ENCODE data around the gene AIRE.
"Not testable (repeated sequence)": the region's sequence is repeated elsewhere in the genome, so short reads cannot be mapped to it uniquely, and the experiment has no call there.

Gene AIRE

GRCh38 chr21:44291936-44292811 lies 6.5 kb downstream of the AIRE start:
- DNase-seq: no peak

- no peak for DNase-seq
Measured at GRCh38 chr21:44292812-44293195, 7.1 kb downstream of the AIRE start.

- no peak for DNase-seq
Measured at GRCh38 chr21:44293551-44294231, 8.0 kb downstream of the AIRE start.

GRCh38 chr21:44294391-44295162 lies 8.9 kb downstream of the AIRE start:
- DNase-seq: no peak

- no peak for DNase-seq
Measured at GRCh38 chr21:44295163-44295573, 9.5 kb downstream of the AIRE start.

- DNase-seq: no peak
Measured at GRCh38 chr21:44295646-44296045, 10.0 kb downstream of the AIRE start.

GRCh38 chr21:44296103-44296519 lies 10.4 kb downstream of the AIRE start:
- no peak for DNase-seq

- DNase-seq: no peak
Measured at GRCh38 chr21:44296916-44297315, 11.2 kb downstream of the AIRE start.

GRCh38 chr21:44297525-44298290 lies 12.0 kb downstream of the AIRE start:
- DNase-seq: peak; percentile 81 to 83

- no peak for DNase-seq
Measured at GRCh38 chr21:44298301-44298700, 12.6 kb downstream of the AIRE start.

- DNase-seq: no peak
Measured at GRCh38 chr21:44299085-44299457, 13.4 kb downstream of the AIRE start.

GRCh38 chr21:44299458-44300261 lies 14.0 kb downstream of the AIRE start, which contains the start of gene PFKL:
PFKL (plus strand) TSS chr21:44300053; CDS start chr21:44300106, 53 bp downstream.
- peak; percentile 69 to 79 for DNase-seq

GRCh38 chr21:44300262-44300959 lies 14.7 kb downstream of the AIRE start:
- DNase-seq: peak; percentile 67 to 79

GRCh38 chr21:44301141-44301540 lies 15.5 kb downstream of the AIRE start:
- DNase-seq: no peak

- DNase-seq: no peak
Measured at GRCh38 chr21:44301961-44302406, 16.3 kb downstream of the AIRE start.

- not testable (repeated sequence) for DNase-seq
Measured at GRCh38 chr21:44302573-44303401, 17.1 kb downstream of the AIRE start.

GRCh38 chr21:44303490-44303981 lies 17.9 kb downstream of the AIRE start:
- no peak for DNase-seq

GRCh38 chr21:44304011-44304616 lies 18.4 kb downstream of the AIRE start:
- no peak for DNase-seq

- DNase-seq: peak; percentile 57 to 62
Measured at GRCh38 chr21:44304877-44305293, 19.2 kb downstream of the AIRE start.
